ENCODE results near the gene NUP155.
"Not testable (repeated sequence)": the region's sequence is repeated elsewhere in the genome, so short reads cannot be mapped to it uniquely, and the experiment has no call there.

DNA sequence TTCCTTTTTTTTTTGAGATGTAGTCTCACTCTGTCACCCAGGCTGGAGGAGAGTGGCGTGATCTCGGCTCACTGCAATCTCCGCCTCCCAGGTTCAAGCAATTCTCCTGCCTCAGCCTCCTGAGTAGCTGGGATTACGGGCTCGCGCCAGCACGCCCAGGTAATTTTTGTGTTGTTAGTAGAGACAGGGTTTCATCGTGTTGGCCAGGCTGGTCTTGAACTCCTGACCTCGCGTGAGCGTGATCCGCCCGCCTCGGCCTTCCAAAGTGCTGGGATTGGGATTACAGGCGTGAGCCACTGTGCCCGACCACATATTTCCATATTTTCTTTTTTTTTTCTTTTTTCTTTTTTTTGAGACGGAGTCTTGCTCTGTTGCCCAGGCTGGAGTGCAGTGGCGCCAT is 28.2 kb downstream of the NUP155 start:
- TF ChIP-seq, protein P1, sequence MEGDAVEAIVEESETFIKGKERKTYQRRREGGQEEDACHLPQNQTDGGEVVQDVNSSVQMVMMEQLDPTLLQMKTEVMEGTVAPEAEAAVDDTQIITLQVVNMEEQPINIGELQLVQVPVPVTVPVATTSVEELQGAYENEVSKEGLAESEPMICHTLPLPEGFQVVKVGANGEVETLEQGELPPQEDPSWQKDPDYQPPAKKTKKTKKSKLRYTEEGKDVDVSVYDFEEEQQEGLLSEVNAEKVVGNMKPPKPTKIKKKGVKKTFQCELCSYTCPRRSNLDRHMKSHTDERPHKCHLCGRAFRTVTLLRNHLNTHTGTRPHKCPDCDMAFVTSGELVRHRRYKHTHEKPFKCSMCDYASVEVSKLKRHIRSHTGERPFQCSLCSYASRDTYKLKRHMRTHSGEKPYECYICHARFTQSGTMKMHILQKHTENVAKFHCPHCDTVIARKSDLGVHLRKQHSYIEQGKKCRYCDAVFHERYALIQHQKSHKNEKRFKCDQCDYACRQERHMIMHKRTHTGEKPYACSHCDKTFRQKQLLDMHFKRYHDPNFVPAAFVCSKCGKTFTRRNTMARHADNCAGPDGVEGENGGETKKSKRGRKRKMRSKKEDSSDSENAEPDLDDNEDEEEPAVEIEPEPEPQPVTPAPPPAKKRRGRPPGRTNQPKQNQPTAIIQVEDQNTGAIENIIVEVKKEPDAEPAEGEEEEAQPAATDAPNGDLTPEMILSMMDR (tag by site-specific recombination; IDR thresholded peaks at IDR 0.05), result not testable (repeated sequence)
- TF ChIP-seq ZNF548, OSR2 (tag by site-specific recombination; IDR thresholded peaks at IDR 0.05): not testable (repeated sequence)
- TF ChIP-seq, protein P2, sequence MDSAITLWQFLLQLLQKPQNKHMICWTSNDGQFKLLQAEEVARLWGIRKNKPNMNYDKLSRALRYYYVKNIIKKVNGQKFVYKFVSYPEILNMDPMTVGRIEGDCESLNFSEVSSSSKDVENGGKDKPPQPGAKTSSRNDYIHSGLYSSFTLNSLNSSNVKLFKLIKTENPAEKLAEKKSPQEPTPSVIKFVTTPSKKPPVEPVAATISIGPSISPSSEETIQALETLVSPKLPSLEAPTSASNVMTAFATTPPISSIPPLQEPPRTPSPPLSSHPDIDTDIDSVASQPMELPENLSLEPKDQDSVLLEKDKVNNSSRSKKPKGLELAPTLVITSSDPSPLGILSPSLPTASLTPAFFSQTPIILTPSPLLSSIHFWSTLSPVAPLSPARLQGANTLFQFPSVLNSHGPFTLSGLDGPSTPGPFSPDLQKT (IDR thresholded peaks at IDR 0.05; ENCODE audit: borderline replicate concordance, low read depth, low read length), result not testable (repeated sequence)
